DOHH2 (cell line): Measurements from ENCODE around the gene AQP7.

Experiments
- H3F3A ChIP-seq: fragments of 200-600 bp; sonication (generic), shearing (Covaris generic); 2 replicates; pipeline ENCODE4 v1.6.0; 2016; ENCODE audit warnings: antibody characterized with exemption, mild to moderate bottlenecking; ENCODE audit not compliant: control insufficient read depth, insufficient read depth
- H3K27ac ChIP-seq: fragments of 200-600 bp; sonication (generic); 2 replicates; pipeline ENCODE4 v1.5.1; 2014; ENCODE audit warnings: low read depth, mild to moderate bottlenecking, low read length, moderate library complexity
- H3K27me3 ChIP-seq: fragments of 200-600 bp; sonication (generic); 2 replicates; pipeline ENCODE4 v1.6.1; 2014; ENCODE audit warnings: mild to moderate bottlenecking, low read length, mixed read lengths; ENCODE audit not compliant: control insufficient read depth
- H3K36me3 ChIP-seq: fragments of 200-600 bp; sonication (generic); 2 replicates; pipeline ENCODE4 v1.6.1; 2014; ENCODE audit warnings: mild to moderate bottlenecking, low read length, moderate library complexity, mixed read lengths; ENCODE audit not compliant: control insufficient read depth
- H3K4me1 ChIP-seq: fragments of 200-600 bp; sonication (generic); 2 replicates; pipeline ENCODE4 v1.6.1; 2014; ENCODE audit warnings: mild to moderate bottlenecking, low read length, mixed read lengths; ENCODE audit not compliant: control insufficient read depth
- H3K4me2 ChIP-seq: fragments of 200-600 bp; sonication (generic); 2 replicates; pipeline ENCODE4 v1.6.0; 2014; ENCODE audit warnings: mild to moderate bottlenecking, low read length, moderate library complexity
- H3K4me3 ChIP-seq: fragments of 200-600 bp; sonication (generic); 2 replicates; pipeline ENCODE4 v1.5.1; 2014; ENCODE audit warnings: mild to moderate bottlenecking, low read length, mixed read lengths
- H3K79me2 ChIP-seq: fragments of 200-600 bp; sonication (generic); 2 replicates; pipeline ENCODE4 v1.6.1; 2014; ENCODE audit warnings: mild to moderate bottlenecking, low read length, mixed read lengths; ENCODE audit not compliant: control insufficient read depth
- H3K9me2 ChIP-seq: fragments of 200-600 bp; sonication (generic); replicated peaks from 2 replicates; pipeline ENCODE4 v1.6.1; 2014; ENCODE audit warnings: mild to moderate bottlenecking, low read length, mixed read lengths; ENCODE audit not compliant: control insufficient read depth
- H3K9me3 ChIP-seq: fragments of 200-600 bp; sonication (generic); 2 replicates; pipeline ENCODE4 v1.6.1; 2014; ENCODE audit warnings: antibody characterized with exemption, low read length, mixed read lengths; ENCODE audit not compliant: control insufficient read depth, insufficient read depth
- H4K20me1 ChIP-seq: fragments of 200-600 bp; sonication (generic); 2 replicates; pipeline ENCODE4 v1.6.0; 2014; ENCODE audit warnings: low read depth, mild to moderate bottlenecking, antibody characterized with exemption, low read length, moderate library complexity; ENCODE audit not compliant: control insufficient read depth, insufficient read depth
- EZH2phosphoT487 ChIP-seq: fragments of 200-600 bp; sonication (generic); IDR thresholded peaks from 2 replicates; pipeline ENCODE4 v1.6.1; 2017; ENCODE audit warnings: borderline replicate concordance, mild to moderate bottlenecking, antibody characterized with exemption, low read length, moderate library complexity, mixed read lengths
- TF ChIP-seq, protein P1 (sequence below): fragments of 200-600 bp; sonication (generic); IDR thresholded peaks from one replicate; pipeline ENCODE4 v1.5.1; 2014; ENCODE audit warnings: antibody characterized with exemption, mild to moderate bottlenecking, low read depth, low read length; ENCODE audit not compliant: poor library complexity, severe bottlenecking

AQP7 gene

DNA sequence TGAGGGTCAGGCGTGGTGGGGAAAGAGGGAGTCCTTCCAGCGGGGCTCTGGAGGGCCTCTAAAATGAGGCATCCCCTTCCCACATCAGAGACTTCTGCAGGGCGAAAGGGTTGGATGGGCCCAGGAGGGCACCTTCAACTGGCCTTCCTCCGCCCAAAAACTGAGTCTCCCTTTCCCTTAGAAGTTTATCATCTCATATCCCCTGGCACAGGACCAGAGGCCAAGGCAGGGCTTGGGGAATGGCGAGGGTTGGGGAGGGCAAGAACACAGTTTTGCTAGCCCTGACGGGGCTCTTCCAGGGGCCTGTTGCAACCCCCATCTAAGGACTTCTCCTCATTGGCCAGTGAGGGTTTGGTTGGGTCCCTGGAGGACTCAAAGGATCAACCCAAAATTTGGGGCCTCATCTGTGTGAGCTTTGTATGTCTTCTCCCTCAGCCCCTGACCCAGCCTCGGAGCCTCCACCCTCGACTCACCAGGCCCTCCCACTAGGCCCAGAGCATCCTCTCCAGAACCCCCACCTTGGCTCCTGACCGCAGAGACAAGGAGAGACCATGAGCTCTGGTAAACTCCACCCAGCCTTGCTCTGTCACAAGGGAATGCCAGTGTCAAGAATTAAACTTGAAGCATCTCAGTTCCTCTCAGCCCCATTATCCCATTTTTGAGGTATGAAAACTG is 24.1 kb downstream of the AQP7 start:
- H3K4me2 ChIP-seq: no peak overlapping the region
- no peaks in the 10 kb centered on the region for H4K20me1 ChIP-seq
- no peaks in the 10 kb centered on the region for H3K27me3 ChIP-seq
- no peaks in the 10 kb centered on the region for H3K79me2 ChIP-seq
- TF ChIP-seq, protein P1, sequence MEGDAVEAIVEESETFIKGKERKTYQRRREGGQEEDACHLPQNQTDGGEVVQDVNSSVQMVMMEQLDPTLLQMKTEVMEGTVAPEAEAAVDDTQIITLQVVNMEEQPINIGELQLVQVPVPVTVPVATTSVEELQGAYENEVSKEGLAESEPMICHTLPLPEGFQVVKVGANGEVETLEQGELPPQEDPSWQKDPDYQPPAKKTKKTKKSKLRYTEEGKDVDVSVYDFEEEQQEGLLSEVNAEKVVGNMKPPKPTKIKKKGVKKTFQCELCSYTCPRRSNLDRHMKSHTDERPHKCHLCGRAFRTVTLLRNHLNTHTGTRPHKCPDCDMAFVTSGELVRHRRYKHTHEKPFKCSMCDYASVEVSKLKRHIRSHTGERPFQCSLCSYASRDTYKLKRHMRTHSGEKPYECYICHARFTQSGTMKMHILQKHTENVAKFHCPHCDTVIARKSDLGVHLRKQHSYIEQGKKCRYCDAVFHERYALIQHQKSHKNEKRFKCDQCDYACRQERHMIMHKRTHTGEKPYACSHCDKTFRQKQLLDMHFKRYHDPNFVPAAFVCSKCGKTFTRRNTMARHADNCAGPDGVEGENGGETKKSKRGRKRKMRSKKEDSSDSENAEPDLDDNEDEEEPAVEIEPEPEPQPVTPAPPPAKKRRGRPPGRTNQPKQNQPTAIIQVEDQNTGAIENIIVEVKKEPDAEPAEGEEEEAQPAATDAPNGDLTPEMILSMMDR: no peak
- no peak for TF ChIP-seq EZH2phosphoT487
- no peak overlapping the region for H3K4me3 ChIP-seq
- H3K9me3 ChIP-seq: no peaks in the 10 kb centered on the region
- H3K36me3 ChIP-seq: no peaks in the 10 kb centered on the region
- H3K9me2 ChIP-seq: no peaks in the 10 kb centered on the region
- no peak overlapping the region for H3K27ac ChIP-seq
- no peaks in the 10 kb centered on the region for H3K4me1 ChIP-seq
- no peaks in the 10 kb centered on the region for H3F3A ChIP-seq

DNA sequence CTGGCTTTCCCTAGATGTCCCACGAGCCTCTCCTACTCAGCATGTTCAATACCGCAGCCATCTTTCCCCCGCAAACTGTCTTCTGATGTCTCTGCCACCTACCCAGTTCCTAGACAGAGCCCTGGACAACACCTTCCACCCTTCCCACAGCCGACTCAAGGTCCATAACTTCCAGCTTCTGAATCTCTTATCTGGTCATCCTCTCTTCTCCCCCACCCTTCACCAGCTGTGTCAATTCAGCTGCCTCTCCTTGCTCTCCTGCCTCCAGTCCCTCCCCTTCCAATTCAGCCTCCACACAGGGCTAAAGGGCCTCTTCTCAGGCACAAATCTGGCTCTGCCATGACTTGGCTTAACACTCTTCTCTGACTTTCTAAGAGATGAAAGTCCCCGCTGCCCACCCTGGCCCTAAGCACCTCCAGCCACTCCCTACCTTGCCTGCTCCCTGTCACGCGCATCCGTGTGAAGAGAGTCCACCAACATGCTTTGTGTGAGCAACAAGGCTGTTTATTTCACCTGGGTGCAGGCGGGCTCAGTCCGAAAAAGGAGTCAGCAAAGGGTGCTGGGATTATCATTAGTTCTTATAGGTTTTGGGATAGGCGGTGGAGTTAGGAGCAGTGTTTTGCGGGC is 25.2 kb downstream of the AQP7 start:
- no peak for TF ChIP-seq EZH2phosphoT487
- H3K27ac ChIP-seq: no peak overlapping the region
- H4K20me1 ChIP-seq: no peaks in the 10 kb centered on the region
- H3K27me3 ChIP-seq: no peaks in the 10 kb centered on the region
- no peak overlapping the region for H3K4me3 ChIP-seq
- H3K4me2 ChIP-seq: no peak overlapping the region
- H3K36me3 ChIP-seq: no peaks in the 10 kb centered on the region
- H3K9me2 ChIP-seq: no peaks in the 10 kb centered on the region
- H3F3A ChIP-seq: no peaks in the 10 kb centered on the region
- H3K9me3 ChIP-seq: no peaks in the 10 kb centered on the region
- H3K79me2 ChIP-seq: no peaks in the 10 kb centered on the region
- no peaks in the 10 kb centered on the region for H3K4me1 ChIP-seq

DNA sequence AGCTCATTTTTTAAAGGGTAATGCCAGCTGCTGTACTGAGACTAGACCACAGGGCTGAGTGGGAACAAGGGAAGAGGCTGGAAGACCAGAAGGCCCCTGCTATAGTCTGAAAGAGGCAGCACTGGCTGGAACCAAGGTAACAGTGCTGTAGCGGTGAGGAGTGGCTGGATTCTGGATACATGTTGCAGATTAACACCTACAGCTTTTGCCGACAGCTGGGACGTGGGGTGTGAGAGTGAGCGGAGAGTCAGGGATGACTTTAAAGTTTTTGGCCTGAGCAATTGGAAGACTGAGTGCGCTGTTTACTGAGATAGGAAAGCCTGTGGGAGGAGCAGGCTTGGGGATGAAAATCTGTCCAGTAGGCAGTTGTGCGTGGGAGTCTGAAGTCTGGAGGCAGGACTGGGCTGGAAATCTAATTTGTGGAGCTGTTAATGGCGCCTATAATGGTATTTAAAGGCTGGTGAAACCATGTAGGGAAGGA is 26.5 kb downstream of the AQP7 start:
- no peak overlapping the region for H3K4me3 ChIP-seq

More for the DNA sequence above, 26.5 kb downstream of the AQP7 start:
- no peaks in the 10 kb centered on the region for H3K79me2 ChIP-seq
- H3K9me3 ChIP-seq: no peaks in the 10 kb centered on the region
- no peaks in the 10 kb centered on the region for H4K20me1 ChIP-seq
- H3K9me2 ChIP-seq: no peaks in the 10 kb centered on the region
- no peaks in the 10 kb centered on the region for H3K27me3 ChIP-seq
- peaks cover 7% of the 10 kb centered on the region for H3K36me3 ChIP-seq
- TF ChIP-seq, protein P1: no peak
- no peak for TF ChIP-seq EZH2phosphoT487
- H3K4me1 ChIP-seq: no peaks in the 10 kb centered on the region
- no peak overlapping the region for H3K4me2 ChIP-seq
- no peak overlapping the region for H3K27ac ChIP-seq
- no peaks in the 10 kb centered on the region for H3F3A ChIP-seq
